ENCODE results near the gene CMIP.

CMIP gene

DNA sequence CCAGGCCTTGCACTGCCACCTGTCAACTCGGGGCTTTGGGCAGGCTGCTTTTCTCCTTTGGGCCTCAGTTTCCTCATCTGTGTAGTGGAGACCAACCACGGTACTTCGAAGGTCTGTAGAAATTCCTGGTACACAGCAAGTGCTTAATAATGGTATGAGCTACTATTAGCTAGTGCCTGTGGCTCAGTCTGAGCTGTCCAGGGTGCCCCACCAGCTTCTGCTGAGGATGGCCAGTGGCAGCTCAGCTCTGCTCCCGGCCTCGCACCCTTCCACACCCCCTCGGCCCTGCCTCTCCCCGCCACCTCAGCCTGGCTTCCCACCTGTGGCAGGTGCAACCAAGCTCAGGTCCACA lies 308.2 kb downstream of the CMIP start:
- no peak for DNase-seq (ENCODE audit: low read depth)
- peak overlapping the region; percentile 53 for H3K4me3 ChIP-seq (ENCODE audit: low read depth, low read length)
- TF ChIP-seq, protein P1, sequence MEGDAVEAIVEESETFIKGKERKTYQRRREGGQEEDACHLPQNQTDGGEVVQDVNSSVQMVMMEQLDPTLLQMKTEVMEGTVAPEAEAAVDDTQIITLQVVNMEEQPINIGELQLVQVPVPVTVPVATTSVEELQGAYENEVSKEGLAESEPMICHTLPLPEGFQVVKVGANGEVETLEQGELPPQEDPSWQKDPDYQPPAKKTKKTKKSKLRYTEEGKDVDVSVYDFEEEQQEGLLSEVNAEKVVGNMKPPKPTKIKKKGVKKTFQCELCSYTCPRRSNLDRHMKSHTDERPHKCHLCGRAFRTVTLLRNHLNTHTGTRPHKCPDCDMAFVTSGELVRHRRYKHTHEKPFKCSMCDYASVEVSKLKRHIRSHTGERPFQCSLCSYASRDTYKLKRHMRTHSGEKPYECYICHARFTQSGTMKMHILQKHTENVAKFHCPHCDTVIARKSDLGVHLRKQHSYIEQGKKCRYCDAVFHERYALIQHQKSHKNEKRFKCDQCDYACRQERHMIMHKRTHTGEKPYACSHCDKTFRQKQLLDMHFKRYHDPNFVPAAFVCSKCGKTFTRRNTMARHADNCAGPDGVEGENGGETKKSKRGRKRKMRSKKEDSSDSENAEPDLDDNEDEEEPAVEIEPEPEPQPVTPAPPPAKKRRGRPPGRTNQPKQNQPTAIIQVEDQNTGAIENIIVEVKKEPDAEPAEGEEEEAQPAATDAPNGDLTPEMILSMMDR (IDR thresholded peaks at IDR 0.05; ENCODE audit: insufficient read depth, low read depth, low read length, missing control alignments), result no peak

DNA sequence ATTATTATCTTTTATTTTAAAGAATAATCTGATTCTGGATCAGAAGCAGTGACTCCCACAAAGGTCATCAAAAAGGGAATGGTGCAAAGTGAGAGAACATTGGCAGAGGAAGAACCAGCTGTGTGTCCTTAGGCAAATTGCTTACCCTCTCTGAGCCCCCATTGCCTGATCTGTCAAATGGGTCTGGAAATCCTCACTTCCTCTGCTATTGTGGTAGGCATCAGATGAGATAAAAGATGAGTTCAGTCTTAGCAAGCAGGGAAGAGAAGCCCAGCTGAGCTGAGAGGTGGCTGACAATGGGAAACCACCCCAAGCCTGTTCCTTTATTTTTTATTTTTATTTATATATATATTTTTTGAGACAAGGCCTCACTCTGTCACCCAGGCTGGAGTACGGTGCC lies 310.2 kb downstream of the CMIP start:
- TF ChIP-seq, protein P1 (IDR thresholded peaks at IDR 0.05; ENCODE audit: insufficient read depth, low read depth, low read length, missing control alignments), result no peak
- DNase-seq (ENCODE audit: low read depth), result no peak
- H3K4me3 ChIP-seq (ENCODE audit: low read depth, low read length), result no peak overlapping the region

DNA sequence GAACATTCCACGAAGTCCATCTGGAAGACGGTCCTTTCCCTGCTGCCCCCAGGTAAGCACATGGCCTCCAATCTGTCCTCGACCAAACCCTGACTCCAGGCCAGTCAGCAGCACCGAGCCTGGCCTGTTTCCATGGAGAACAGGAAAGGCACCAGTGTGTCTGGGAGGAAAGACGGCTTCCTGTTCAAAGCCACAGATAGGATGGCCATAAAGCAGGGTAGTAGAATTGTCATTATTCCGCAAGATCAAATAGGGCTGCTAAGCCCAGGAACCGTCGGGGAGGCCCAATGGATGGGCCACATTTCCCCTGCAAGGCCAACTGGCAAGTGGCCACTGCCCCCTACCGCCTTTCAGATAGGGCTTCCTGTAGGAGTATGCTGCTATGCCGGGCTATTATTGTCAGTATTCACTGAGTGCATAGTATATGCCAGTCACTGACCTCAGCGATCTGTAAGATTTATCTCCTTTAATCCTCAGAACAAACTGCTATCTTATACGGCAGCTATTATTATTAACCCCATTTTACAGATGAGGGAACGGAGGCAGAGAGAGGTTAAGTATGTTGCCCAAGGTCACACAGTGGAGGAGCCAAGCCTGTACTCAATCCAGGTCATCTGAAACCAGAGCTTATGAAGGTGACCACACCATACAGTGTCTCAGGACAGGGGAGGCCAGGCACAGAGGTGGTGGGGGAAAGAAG lies 311.5 kb downstream of the CMIP start:
- DNase-seq (ENCODE audit: low read depth), result no peak
- H3K4me3 ChIP-seq (ENCODE audit: low read depth, low read length), result no peak overlapping the region
- TF ChIP-seq, protein P1 (IDR thresholded peaks at IDR 0.05; ENCODE audit: insufficient read depth, low read depth, low read length, missing control alignments), result no peak

DNA sequence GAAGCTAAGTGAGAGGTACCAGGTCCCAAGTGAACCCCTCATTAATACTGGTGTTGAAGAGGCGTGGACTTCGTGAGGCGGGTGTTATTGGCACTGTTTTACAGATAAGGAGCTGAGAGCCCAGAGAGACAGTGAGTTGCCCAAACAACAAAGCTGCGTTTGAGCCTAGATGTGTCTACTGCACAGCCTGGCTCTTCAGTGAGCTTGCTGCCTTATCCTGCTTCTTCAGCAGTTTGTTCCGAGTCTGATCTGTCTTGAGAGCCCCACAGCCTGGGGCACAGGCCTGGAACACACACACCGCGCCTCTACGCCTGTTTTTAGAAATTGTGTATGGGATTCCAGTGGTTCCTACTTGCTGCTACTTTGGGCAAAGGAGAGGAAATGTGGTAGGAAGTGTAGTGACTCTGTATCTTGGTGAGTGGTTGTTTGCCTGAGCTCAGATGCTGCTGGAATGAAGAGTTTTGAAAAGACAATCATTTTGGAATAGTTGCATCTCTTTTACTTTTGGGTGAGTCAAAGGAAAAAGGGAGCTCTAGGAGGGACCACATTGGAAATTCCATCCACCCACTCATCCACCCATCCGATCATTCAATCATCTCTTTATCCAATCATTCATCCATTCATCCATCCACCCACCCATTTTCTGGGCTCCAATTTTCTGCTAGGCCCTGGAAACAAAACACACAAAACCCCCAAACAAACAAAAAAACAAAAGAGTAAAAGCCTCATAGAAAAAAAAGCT lies 312.2 kb downstream of the CMIP start:
- TF ChIP-seq, protein P1 (IDR thresholded peaks at IDR 0.05; ENCODE audit: insufficient read depth, low read depth, low read length, missing control alignments), result no peak
- DNase-seq (ENCODE audit: low read depth), result no peak
- no peak overlapping the region for H3K4me3 ChIP-seq (ENCODE audit: low read depth, low read length)

DNA sequence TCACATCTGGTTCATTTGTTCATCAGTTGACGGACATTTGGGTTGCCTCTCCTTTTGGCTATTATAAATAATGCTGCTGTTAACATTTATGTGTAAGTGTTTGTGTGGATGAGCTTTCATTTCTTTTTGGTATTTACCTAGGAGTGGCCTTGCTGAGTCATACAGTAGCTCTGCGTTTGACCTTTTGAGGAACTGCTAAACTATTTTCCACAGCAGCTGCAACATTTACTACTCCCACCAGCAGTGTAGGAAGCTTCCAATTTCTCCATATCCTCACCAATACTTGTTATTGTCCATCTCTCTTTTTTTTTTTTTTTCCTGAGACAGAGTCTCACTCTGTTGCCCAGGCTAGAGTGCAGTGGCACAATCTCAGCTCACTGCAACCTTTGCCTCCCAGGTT lies 313.8 kb downstream of the CMIP start:
- DNase-seq (ENCODE audit: low read depth), result no peak
- H3K4me3 ChIP-seq (ENCODE audit: low read depth, low read length), result no peak overlapping the region
- TF ChIP-seq, protein P1 (IDR thresholded peaks at IDR 0.05; ENCODE audit: insufficient read depth, low read depth, low read length, missing control alignments), result no peak

Measured in GM12865 (cell line).